ENCODE data around the gene AFF3.

DNA sequence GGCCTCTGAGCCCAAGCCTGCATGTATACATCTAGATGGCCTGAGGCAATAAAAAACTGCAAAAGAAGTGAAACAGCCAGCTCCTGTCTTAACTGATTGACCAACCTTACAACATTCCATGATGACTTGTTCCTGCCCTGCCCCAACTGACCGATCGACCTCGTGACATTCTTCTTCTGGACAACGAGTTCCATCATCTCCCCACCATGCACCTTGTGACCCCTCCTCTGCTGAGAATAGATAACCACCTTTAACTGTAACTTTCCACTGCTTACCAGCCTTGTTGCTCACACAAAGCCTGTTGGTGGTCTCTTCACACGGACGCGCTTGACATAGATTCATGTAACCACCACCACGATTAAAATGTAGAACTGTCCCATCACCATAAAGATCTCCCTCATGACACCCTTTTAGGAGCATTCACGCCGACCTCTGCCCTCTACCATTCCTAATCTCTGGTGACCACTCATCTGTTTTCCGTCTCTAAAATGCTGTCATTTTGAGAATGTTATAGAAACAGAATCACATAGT is 532.5 kb downstream of the AFF3 start:
- TF ChIP-seq, protein P1, sequence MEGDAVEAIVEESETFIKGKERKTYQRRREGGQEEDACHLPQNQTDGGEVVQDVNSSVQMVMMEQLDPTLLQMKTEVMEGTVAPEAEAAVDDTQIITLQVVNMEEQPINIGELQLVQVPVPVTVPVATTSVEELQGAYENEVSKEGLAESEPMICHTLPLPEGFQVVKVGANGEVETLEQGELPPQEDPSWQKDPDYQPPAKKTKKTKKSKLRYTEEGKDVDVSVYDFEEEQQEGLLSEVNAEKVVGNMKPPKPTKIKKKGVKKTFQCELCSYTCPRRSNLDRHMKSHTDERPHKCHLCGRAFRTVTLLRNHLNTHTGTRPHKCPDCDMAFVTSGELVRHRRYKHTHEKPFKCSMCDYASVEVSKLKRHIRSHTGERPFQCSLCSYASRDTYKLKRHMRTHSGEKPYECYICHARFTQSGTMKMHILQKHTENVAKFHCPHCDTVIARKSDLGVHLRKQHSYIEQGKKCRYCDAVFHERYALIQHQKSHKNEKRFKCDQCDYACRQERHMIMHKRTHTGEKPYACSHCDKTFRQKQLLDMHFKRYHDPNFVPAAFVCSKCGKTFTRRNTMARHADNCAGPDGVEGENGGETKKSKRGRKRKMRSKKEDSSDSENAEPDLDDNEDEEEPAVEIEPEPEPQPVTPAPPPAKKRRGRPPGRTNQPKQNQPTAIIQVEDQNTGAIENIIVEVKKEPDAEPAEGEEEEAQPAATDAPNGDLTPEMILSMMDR (IDR thresholded peaks at IDR 0.05 in 2 of 3, conservative IDR thresholded peaks at IDR 0.05 in 1 of 3; ENCODE audit: borderline replicate concordance in 1 of 3, insufficient read depth in 1 of 3, low read depth in 2 of 3, low read length in 2 of 3) = no peak
- no peak for TF ChIP-seq ZNF274 (IDR thresholded peaks at IDR 0.05; ENCODE audit: low read depth, low read length)
- TF ChIP-seq YY1 (IDR thresholded peaks at IDR 0.05; ENCODE audit: extremely low read depth, insufficient replicate concordance, low read depth, low read length) = no peak
- TF ChIP-seq, protein P2, sequence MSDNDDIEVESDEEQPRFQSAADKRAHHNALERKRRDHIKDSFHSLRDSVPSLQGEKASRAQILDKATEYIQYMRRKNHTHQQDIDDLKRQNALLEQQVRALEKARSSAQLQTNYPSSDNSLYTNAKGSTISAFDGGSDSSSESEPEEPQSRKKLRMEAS (IDR thresholded peaks at IDR 0.05) = no peak

Data from HCT116 (cell line).